Stimulated activated CD4-positive, alpha-beta T cell treated with anti-CD3 and anti-CD28 coated beads, TNF-alpha, amount 100 ng/mL, for 48 hours (primary cell): ENCODE data around the gene OR10G3.
"Not testable (repeated sequence)": the region's sequence is repeated elsewhere in the genome, so short reads cannot be mapped to it uniquely, and the experiment has no call there.

ENCODE experiments used
- DNase-seq, 3 donors: peaks; one replicate each; pipeline ENCODE4 v3.0.0-alpha.2; 2020; ENCODE audit warnings: low read depth in 3 of 3

OR10G3 gene

GRCh38 chr14:21579976-21580375 is at the start of gene OR10G3:
Gene OR10G3 (minus strand): TSS chr14:21580076. CDS start chr14:21570744, 9,332 bp downstream.
- DNase-seq, result no peak

GRCh38 chr14:21626491-21627230 is 46.8 kb upstream of the OR10G3 start:
- no peak for DNase-seq

GRCh38 chr14:21617614-21618013 is 37.7 kb upstream of the OR10G3 start:
- DNase-seq, result no peak

GRCh38 chr14:21614240-21614639 is 34.4 kb upstream of the OR10G3 start:
- DNase-seq, result no peak

- DNase-seq, result no peak
Measured at GRCh38 chr14:21612324-21612723, 32.4 kb upstream of the OR10G3 start.

GRCh38 chr14:21602181-21602580 is 22.3 kb upstream of the OR10G3 start:
- not testable (repeated sequence) for DNase-seq

GRCh38 chr14:21589317-21589716 is 9.4 kb upstream of the OR10G3 start:
- DNase-seq, result no peak

GRCh38 chr14:21575661-21576060 is 4.2 kb downstream of the OR10G3 start:
- no peak for DNase-seq

- DNase-seq, result no peak
Measured at GRCh38 chr14:21572604-21573003, 7.3 kb downstream of the OR10G3 start.

- no peak for DNase-seq
Measured at GRCh38 chr14:21558703-21559170, 21.1 kb downstream of the OR10G3 start.

- peak; percentile 28 to 74 (median 62) for DNase-seq
Measured at GRCh38 chr14:21557084-21557901, 22.6 kb downstream of the OR10G3 start.

GRCh38 chr14:21556378-21557083 is 23.3 kb downstream of the OR10G3 start:
- DNase-seq, result no peak

GRCh38 chr14:21553266-21553665 is 26.6 kb downstream of the OR10G3 start:
- no peak for DNase-seq

- DNase-seq, result not testable (repeated sequence)
Measured at GRCh38 chr14:21544588-21544987, 35.3 kb downstream of the OR10G3 start.

GRCh38 chr14:21543963-21544362 is 35.9 kb downstream of the OR10G3 start:
- DNase-seq, result no peak

- DNase-seq, result no peak
Measured at GRCh38 chr14:21543521-21543960, 36.3 kb downstream of the OR10G3 start.

- DNase-seq, result no peak
Measured at GRCh38 chr14:21541413-21542074, 38.3 kb downstream of the OR10G3 start.

- no peak for DNase-seq
Measured at GRCh38 chr14:21539189-21539940, 40.5 kb downstream of the OR10G3 start.

GRCh38 chr14:21537090-21537424 is 42.8 kb downstream of the OR10G3 start:
- no peak for DNase-seq

GRCh38 chr14:21536418-21537089 is 43.3 kb downstream of the OR10G3 start:
- no peak for DNase-seq
